ENCODE measurements around the gene HAPSTR1. TPM values are rescaled to one million over a fixed set of nuclear protein-coding genes. Genes with fewer than 3 reads are reported as not detected.

HAPSTR1 gene
- polyA plus RNA-seq, 3 donors, result 7.2 to 58.9 (median 11.1) TPM

DNA sequence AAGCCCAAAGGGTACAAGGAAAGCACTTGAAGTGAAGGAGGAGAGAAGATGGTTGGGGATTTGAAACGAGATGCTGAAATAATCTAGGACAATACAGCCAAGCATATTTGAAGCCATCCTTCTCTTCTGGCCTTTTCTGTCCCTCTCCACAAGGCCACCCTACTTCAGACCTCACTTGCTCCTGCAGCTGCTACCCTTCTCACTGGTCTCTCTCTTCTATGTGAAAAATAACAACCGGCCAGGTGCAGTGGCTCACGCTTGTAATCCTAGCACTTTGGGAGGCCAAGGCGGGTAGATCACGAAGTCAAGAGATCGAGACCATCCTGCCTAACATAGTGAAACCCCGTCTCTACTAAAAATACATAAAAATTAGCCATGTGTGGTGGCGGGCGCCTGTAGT lies 33.2 kb upstream of the HAPSTR1 start:
- Mint-ChIP-seq H3K36me3 (peaks cover 0 to 3% of the 10 kb centered on the region in 2 donors), H3K4me1 (peaks cover 17% of the 10 kb centered on the region), H3K27me3 (ENCODE audit: low read depth in 3 of 3) (peaks cover 0 to 20% (median 10%) of the 10 kb centered on the region in 3 donors), H3K4me3 (no peak overlapping the region), H3K9me3 (peaks cover 0 to 5% (median 0%) of the 10 kb centered on the region in 7 donors), H3K27ac (no peak overlapping the region)
- DNase-seq, result no peak
- no peaks in the 10 kb centered on the region for H3K79me2 ChIP-seq (ENCODE audit: insufficient read depth, low read length)
- no peak overlapping the region for H3K4me3 ChIP-seq (replicated peaks in 1 of 3; ENCODE audit: low read depth in 2 of 3, low read length in 3 of 3)
- WGBS (ENCODE audit: insufficient coverage), result 100% methylated on average over 5 of the region's 9 CpGs
- no peaks in the 10 kb centered on the region for H4K20me1 ChIP-seq (ENCODE audit: insufficient read depth, low read length)
- intact Hi-C loops (cut with micrococcal nuclease), result no loop called here
- TF ChIP-seq, protein P1, sequence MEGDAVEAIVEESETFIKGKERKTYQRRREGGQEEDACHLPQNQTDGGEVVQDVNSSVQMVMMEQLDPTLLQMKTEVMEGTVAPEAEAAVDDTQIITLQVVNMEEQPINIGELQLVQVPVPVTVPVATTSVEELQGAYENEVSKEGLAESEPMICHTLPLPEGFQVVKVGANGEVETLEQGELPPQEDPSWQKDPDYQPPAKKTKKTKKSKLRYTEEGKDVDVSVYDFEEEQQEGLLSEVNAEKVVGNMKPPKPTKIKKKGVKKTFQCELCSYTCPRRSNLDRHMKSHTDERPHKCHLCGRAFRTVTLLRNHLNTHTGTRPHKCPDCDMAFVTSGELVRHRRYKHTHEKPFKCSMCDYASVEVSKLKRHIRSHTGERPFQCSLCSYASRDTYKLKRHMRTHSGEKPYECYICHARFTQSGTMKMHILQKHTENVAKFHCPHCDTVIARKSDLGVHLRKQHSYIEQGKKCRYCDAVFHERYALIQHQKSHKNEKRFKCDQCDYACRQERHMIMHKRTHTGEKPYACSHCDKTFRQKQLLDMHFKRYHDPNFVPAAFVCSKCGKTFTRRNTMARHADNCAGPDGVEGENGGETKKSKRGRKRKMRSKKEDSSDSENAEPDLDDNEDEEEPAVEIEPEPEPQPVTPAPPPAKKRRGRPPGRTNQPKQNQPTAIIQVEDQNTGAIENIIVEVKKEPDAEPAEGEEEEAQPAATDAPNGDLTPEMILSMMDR (IDR thresholded peaks at IDR 0.05), result no peak
- H2AFZ ChIP-seq (ENCODE audit: insufficient read depth, low read depth, low read length, poor library complexity, severe bottlenecking), result no peak overlapping the region
- no peaks in the 10 kb centered on the region for H3K36me3 ChIP-seq (replicated peaks in 1 of 2; ENCODE audit: control insufficient read depth in 1 of 2, insufficient read depth in 2 of 2, low read length in 2 of 2)
- H3K9me3 ChIP-seq (replicated peaks in 1 of 2; ENCODE audit: control insufficient read depth in 1 of 2, insufficient read depth in 1 of 2, low read length in 2 of 2), result no peaks in the 10 kb centered on the region
- no peak overlapping the region for H3K9ac ChIP-seq (ENCODE audit: insufficient read depth, low read length, poor library complexity, severe bottlenecking)
- peaks cover 18 to 21% of the 10 kb centered on the region in 2 donors for H3K4me1 ChIP-seq (ENCODE audit: control insufficient read depth in 1 of 2, insufficient read depth in 2 of 2, low read length in 2 of 2)
- no peak overlapping the region for H3K4me2 ChIP-seq (replicated peaks; ENCODE audit: extremely low read depth, low read length, poor library complexity, severe bottlenecking)
- H3K27ac ChIP-seq (ENCODE audit: low read depth in 1 of 2, low read length in 2 of 2), result no peak overlapping the region
- no peaks in the 10 kb centered on the region for H3K27me3 ChIP-seq (ENCODE audit: control insufficient read depth in 2 of 2, insufficient read depth in 2 of 2, low read length in 2 of 2)

DNA sequence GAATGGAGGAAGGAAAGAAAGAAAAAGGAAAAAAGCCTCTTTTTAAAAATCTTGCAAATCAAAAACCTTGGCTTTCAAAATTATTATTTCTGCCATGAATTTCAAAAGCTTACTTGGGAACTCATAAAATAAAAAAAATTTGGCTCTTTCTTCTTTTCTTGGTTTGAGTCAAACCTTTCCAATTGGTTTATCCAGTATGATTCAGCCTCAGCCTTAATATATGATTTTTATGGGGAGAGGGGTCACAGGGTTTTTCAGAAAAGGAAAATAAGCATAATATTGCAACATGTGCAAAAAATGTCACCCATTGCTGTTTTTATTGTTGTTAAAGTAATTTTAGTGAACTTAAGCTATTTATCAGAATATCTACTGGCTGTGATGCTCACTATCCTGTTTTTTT lies 31.2 kb upstream of the HAPSTR1 start:
- H3K9ac ChIP-seq (ENCODE audit: insufficient read depth, low read length, poor library complexity, severe bottlenecking), result no peak overlapping the region
- no peak overlapping the region for H3K27ac ChIP-seq (ENCODE audit: low read depth in 1 of 2, low read length in 2 of 2)
- H2AFZ ChIP-seq (ENCODE audit: insufficient read depth, low read depth, low read length, poor library complexity, severe bottlenecking), result no peak overlapping the region
- peaks cover 18 to 21% of the 10 kb centered on the region in 2 donors for H3K4me1 ChIP-seq (ENCODE audit: control insufficient read depth in 1 of 2, insufficient read depth in 2 of 2, low read length in 2 of 2)
- no peaks in the 10 kb centered on the region for H3K9me3 ChIP-seq (replicated peaks in 1 of 2; ENCODE audit: control insufficient read depth in 1 of 2, insufficient read depth in 1 of 2, low read length in 2 of 2)
- no peaks in the 10 kb centered on the region for H3K36me3 ChIP-seq (replicated peaks in 1 of 2; ENCODE audit: control insufficient read depth in 1 of 2, insufficient read depth in 2 of 2, low read length in 2 of 2)
- intact Hi-C loops (cut with micrococcal nuclease), result no loop called here
- Mint-ChIP-seq H3K4me1 (peaks cover 17% of the 10 kb centered on the region), H3K4me3 (no peak overlapping the region), H3K9me3 (peaks cover 0 to 5% (median 0%) of the 10 kb centered on the region in 7 donors), H3K27ac (peak overlapping the region in 1 of 7 donors; percentile 82), H3K27me3 (ENCODE audit: low read depth in 3 of 3) (peaks cover 0 to 12% (median 10%) of the 10 kb centered on the region in 3 donors), H3K36me3 (peaks cover 0 to 3% of the 10 kb centered on the region in 2 donors)
- no peaks in the 10 kb centered on the region for H3K79me2 ChIP-seq (ENCODE audit: insufficient read depth, low read length)
- H3K4me2 ChIP-seq (replicated peaks; ENCODE audit: extremely low read depth, low read length, poor library complexity, severe bottlenecking), result no peak overlapping the region
- no peaks in the 10 kb centered on the region for H3K27me3 ChIP-seq (ENCODE audit: control insufficient read depth in 2 of 2, insufficient read depth in 2 of 2, low read length in 2 of 2)
- no peak overlapping the region for H3K4me3 ChIP-seq (replicated peaks in 1 of 3; ENCODE audit: low read depth in 2 of 3, low read length in 3 of 3)
- TF ChIP-seq, protein P1 (IDR thresholded peaks at IDR 0.05), result no peak
- H4K20me1 ChIP-seq (ENCODE audit: insufficient read depth, low read length), result no peaks in the 10 kb centered on the region
- no peak for DNase-seq

Data from CD14-positive monocyte (primary cell).